Suprapubic skin (tissue), 4 donors: ENCODE data around the gene GPR50.

Source experiments
- POLR2A ChIP-seq, 2 donors: fragments of 450-650 bp; IDR thresholded peaks; one replicate each; pipeline ENCODE4 v1.6.1; 2017; ENCODE audit warnings: antibody characterized with exemption in 2 of 2, mild to moderate bottlenecking in 2 of 2, moderate library complexity in 2 of 2
- POLR2AphosphoS5 ChIP-seq, 3 donors: sonication (generic); formaldehyde crosslinking; IDR thresholded peaks; one replicate each; pipeline ENCODE4 v1.6.1; 2017; ENCODE audit warnings: antibody characterized with exemption in 3 of 3
- TF ChIP-seq, protein P1 (sequence below), 2 donors: fragments of 200-600 bp in 1 of 2; fragments of 450-650 bp in 1 of 2; sonication (generic) in 1 of 2; IDR thresholded peaks; one replicate each; pipeline ENCODE4 v1.5.1; 2016 to 2019; ENCODE audit warnings: antibody characterized with exemption in 2 of 2, mild to moderate bottlenecking in 1 of 2, moderate library complexity in 1 of 2

DNA sequence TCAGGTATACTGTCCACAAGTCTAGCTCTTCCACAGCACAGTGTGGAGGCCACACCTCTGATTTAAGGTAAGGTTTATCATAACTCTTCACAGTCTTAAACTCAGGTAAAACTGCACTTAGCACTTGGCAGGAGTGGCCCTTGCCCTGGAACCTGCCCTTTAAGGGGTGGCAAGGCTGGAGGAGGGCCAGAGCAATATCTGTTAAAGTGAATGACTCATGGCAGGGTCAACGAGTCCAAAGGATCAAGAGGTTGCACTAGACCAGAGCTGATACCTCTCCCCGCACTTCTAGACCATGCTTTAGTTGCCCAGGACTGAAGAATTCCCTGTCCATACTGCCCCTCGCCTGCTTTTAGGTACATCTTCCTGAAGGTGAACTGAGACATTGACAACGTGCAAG, 14.7 kb upstream of the GPR50 start:
- TF ChIP-seq, protein P1, sequence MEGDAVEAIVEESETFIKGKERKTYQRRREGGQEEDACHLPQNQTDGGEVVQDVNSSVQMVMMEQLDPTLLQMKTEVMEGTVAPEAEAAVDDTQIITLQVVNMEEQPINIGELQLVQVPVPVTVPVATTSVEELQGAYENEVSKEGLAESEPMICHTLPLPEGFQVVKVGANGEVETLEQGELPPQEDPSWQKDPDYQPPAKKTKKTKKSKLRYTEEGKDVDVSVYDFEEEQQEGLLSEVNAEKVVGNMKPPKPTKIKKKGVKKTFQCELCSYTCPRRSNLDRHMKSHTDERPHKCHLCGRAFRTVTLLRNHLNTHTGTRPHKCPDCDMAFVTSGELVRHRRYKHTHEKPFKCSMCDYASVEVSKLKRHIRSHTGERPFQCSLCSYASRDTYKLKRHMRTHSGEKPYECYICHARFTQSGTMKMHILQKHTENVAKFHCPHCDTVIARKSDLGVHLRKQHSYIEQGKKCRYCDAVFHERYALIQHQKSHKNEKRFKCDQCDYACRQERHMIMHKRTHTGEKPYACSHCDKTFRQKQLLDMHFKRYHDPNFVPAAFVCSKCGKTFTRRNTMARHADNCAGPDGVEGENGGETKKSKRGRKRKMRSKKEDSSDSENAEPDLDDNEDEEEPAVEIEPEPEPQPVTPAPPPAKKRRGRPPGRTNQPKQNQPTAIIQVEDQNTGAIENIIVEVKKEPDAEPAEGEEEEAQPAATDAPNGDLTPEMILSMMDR (IDR thresholded peaks at IDR 0.05), result no peak
- TF ChIP-seq POLR2A (IDR thresholded peaks at IDR 0.05) (no peak), POLR2AphosphoS5 (IDR thresholded peaks at IDR 0.05) (no peak)
